ENCODE data around the gene SLC15A3.

DNA sequence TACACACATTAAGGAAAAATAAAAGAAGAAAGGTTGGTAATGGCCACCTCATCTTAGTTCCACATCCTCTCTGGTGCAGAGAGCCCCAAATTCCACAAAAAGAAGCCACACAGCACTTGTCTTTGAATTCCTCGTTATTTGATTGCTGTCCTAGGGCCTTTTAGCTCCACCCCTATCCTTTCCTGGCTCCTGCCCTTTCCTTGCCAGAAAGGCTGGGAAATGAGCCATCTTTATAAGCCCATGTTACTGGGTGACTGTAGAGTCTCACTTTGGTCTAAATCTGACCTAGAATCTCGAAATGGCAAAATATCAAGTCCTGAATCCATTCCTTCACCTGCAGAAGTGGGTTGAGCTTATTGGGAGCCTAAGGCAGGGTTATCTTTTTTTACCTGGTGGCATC lies 32.0 kb downstream of the SLC15A3 start:
- TF ChIP-seq, protein P1, sequence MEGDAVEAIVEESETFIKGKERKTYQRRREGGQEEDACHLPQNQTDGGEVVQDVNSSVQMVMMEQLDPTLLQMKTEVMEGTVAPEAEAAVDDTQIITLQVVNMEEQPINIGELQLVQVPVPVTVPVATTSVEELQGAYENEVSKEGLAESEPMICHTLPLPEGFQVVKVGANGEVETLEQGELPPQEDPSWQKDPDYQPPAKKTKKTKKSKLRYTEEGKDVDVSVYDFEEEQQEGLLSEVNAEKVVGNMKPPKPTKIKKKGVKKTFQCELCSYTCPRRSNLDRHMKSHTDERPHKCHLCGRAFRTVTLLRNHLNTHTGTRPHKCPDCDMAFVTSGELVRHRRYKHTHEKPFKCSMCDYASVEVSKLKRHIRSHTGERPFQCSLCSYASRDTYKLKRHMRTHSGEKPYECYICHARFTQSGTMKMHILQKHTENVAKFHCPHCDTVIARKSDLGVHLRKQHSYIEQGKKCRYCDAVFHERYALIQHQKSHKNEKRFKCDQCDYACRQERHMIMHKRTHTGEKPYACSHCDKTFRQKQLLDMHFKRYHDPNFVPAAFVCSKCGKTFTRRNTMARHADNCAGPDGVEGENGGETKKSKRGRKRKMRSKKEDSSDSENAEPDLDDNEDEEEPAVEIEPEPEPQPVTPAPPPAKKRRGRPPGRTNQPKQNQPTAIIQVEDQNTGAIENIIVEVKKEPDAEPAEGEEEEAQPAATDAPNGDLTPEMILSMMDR (IDR thresholded peaks at IDR 0.05): no peak
- TF ChIP-seq SIN3A (IDR thresholded peaks at IDR 0.05; ENCODE audit: borderline replicate concordance, insufficient read depth, low read depth, low read length) (no peak), TCF7L2 (IDR thresholded peaks at IDR 0.05; ENCODE audit: low read depth, low read length) (no peak), POLR2AphosphoS5 (IDR thresholded peaks at IDR 0.05; ENCODE audit: low read depth, low read length) (no peak)

Measured in Panc1 (cell line).